Measurements from ENCODE around the gene SLAMF1.

- TF ChIP-seq CTCF (IDR thresholded peaks at IDR 0.05) (no peak), POLR2A (IDR thresholded peaks at IDR 0.05) (no peak)
These were observed 49.8 kb downstream of the SLAMF1 start for GRCh38 chr1:160597051-160597450.

Measured in lower leg skin (tissue), 3 donors.